ENCODE measurements around the gene CSPG4. TPM values are rescaled to one million over a fixed set of nuclear protein-coding genes. Genes with fewer than 3 reads are reported as not detected.
"Not testable (repeated sequence)": the region's sequence is repeated elsewhere in the genome, so short reads cannot be mapped to it uniquely, and the experiment has no call there.

The CSPG4 gene
- total and polyA plus RNA-seq, 2 of the 8 experiments (the other 6 are each of a cell fraction or from before 2014, with no cell fraction given) = 1.4 to 3.0 TPM

- TF ChIP-seq KDM5A (IDR thresholded peaks at IDR 0.05; ENCODE audit: low read length) (no peak), PHF8 (conservative IDR thresholded peaks at IDR 0.05; ENCODE audit: low read depth, low read length) (no peak), HDAC2 (IDR thresholded peaks at IDR 0.05; ENCODE audit: borderline replicate concordance in 1 of 2, low read depth in 2 of 2, low read length in 2 of 2) (no peak), FOSL1 (IDR thresholded peaks at IDR 0.05; ENCODE audit: insufficient read depth, low read depth, low read length) (no peak), SIX5 (IDR thresholded peaks at IDR 0.05; ENCODE audit: low read depth, low read length) (no peak), TEAD4 (IDR thresholded peaks at IDR 0.05; ENCODE audit: low read depth, low read length) (no peak), CTBP2 (IDR thresholded peaks at IDR 0.05; ENCODE audit: borderline replicate concordance, insufficient read depth, insufficient read length, low read length) (no peak), GTF2F1 (IDR thresholded peaks at IDR 0.05; ENCODE audit: borderline replicate concordance, low read depth, low read length) (no peak)
These were observed 19.0 kb downstream of the CSPG4 start (continued) for GRCh38 chr15:75693501-75694240.

GRCh38 chr15:75693028-75693427, 19.6 kb downstream of the CSPG4 start:
- peaks cover 8 to 22% (median 13%) of the 10 kb centered on the region in 4 experiments for H3K4me1 ChIP-seq (replicated peaks in 1 of 4; ENCODE audit: control insufficient read depth in 3 of 4, insufficient read depth in 4 of 4, low read length in 3 of 4)
- H3K36me3 ChIP-seq (ENCODE audit: control insufficient read depth in 2 of 4, insufficient read depth in 4 of 4, low read length in 3 of 4); H3K9me3 ChIP-seq (ENCODE audit: insufficient read depth in 2 of 2, low read depth in 1 of 2, low read length in 1 of 2); H3K14ac ChIP-seq (ENCODE audit: insufficient read length); H2AFZ ChIP-seq (ENCODE audit: low read length); H3K79me1 ChIP-seq (ENCODE audit: low read depth, low read length); H3K9ac ChIP-seq (replicated peaks in 1 of 4; ENCODE audit: extremely low read depth in 1 of 4, low read depth in 3 of 4, low read length in 3 of 4); H4K91ac ChIP-seq (replicated peaks; ENCODE audit: insufficient read length, low read length); H3K56ac ChIP-seq (replicated peaks; ENCODE audit: insufficient read length, low read depth, low read length); H3K23ac ChIP-seq (ENCODE audit: insufficient read length); H2BK15ac ChIP-seq (ENCODE audit: low read length); H2BK12ac ChIP-seq (ENCODE audit: low read depth, low read length); H2AK5ac ChIP-seq (ENCODE audit: low read depth, low read length); H3K18ac ChIP-seq (ENCODE audit: extremely low read depth, low read length); H4K20me1 ChIP-seq (replicated peaks in 1 of 2; ENCODE audit: control insufficient read depth in 1 of 2, insufficient read depth in 2 of 2, low read length in 2 of 2); H2BK20ac ChIP-seq (ENCODE audit: low read length); H4K8ac ChIP-seq (ENCODE audit: extremely low read depth, insufficient read depth, low read length); H4K5ac ChIP-seq (ENCODE audit: insufficient read length, low read depth, low read length); H3K4ac ChIP-seq (replicated peaks; ENCODE audit: insufficient read length, low read depth, low read length); H3K23me2 ChIP-seq (ENCODE audit: low read depth, low read length); FAIRE-seq; H3K27ac ChIP-seq (ENCODE audit: low read depth, low read length); H2BK120ac ChIP-seq (replicated peaks; ENCODE audit: low read depth, low read length); H3K79me2 ChIP-seq (ENCODE audit: control insufficient read depth in 1 of 2, insufficient read depth in 2 of 2, low read length in 2 of 2); H3K27me3 ChIP-seq (replicated peaks in 1 of 4; ENCODE audit: control insufficient read depth in 3 of 4, extremely low read depth in 1 of 4, insufficient read depth in 3 of 4, low read length in 3 of 4); H3K4me3 ChIP-seq (ENCODE audit: extremely low read depth in 1 of 4, insufficient read depth in 2 of 4, low read depth in 3 of 4, low read length in 4 of 4); DNase-seq (ENCODE audit: low read depth in 1 of 2, low spot score in 2 of 2); H3K4me2 ChIP-seq (ENCODE audit: insufficient read depth in 1 of 2, low read depth in 2 of 2, low read length in 2 of 2); H2BK5ac ChIP-seq (ENCODE audit: low read depth, low read length): not testable (repeated sequence)
- ChIA-PET CTCF (ENCODE audit: partially characterized antibody) (interaction anchor here (1.2 to 4.0 kb wide), 4 partner anchors 8 to 325 kb away, joined by 4 to 24 read pairs (median 5); partner anchors contain the start of gene MAN2C1), POLR2A (ENCODE audit: partially characterized antibody) (interaction anchor here (1.5 kb wide), 1 partner anchor 35 kb away, joined by 3 read pairs; no protein-coding TSS in a partner anchor)
- WGBS, 2 experiments (ENCODE audit: extremely low coverage in 1 of 2, insufficient coverage in 1 of 2, insufficient read length in 1 of 2, insufficient replicate concordance in 2 of 2, low coverage in 1 of 2, low lambda C conversion rate in 2 of 2, missing lambda C conversion rate in 1 of 2) = 95% methylated on average over 9 of the region's 15 CpGs; no CpG with 5 or more reads in 1 of the 2 experiments

Measured in H1 (cell line).